H1 (cell line): ENCODE measurements around the gene CPPED1.

Experiments used
- USF2 ChIP-seq: IDR thresholded peaks from 2 replicates; pipeline ENCODE4 v1.6.1; 2011; ENCODE audit warnings: low read length, improper control_type of control experiment
- TF ChIP-seq, protein P1 (sequence below), 3 experiments: IDR thresholded peaks; 1 replicate in 2 of 3; 2 replicates in 1 of 3; pipeline versions ENCODE4 v1.5.1 to v1.6.1; 2011; ENCODE audit warnings: low read length in 3 of 3, mild to moderate bottlenecking in 3 of 3, inconsistent platforms in 2 of 3, low read depth in 1 of 3, moderate library complexity in 1 of 3; ENCODE audit not compliant: insufficient read depth in 1 of 3; ENCODE audit errors: control extremely low read depth in 1 of 3

DNA sequence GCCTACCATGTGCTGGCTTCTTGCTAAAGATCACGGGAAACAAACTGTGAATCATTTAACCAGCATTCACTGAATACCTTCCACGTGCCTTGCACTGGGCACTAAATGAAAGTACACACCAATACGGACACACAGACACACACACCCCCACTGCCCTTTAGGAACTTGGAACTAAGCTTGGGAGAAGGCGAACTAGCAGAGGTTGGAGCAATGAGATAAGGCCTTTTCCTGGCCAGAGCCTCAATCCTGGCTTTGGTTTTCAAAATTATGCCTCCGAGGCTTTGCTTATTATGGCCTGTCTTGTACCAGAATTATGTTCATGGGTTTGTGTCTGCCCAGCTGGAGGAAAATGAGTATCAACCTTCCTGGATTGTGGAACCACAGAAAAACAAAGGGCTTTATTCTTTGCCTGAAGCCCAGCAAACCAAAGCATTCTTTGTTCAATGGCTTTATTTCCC is 32.3 kb downstream of the CPPED1 start:
- TF ChIP-seq, protein P1, sequence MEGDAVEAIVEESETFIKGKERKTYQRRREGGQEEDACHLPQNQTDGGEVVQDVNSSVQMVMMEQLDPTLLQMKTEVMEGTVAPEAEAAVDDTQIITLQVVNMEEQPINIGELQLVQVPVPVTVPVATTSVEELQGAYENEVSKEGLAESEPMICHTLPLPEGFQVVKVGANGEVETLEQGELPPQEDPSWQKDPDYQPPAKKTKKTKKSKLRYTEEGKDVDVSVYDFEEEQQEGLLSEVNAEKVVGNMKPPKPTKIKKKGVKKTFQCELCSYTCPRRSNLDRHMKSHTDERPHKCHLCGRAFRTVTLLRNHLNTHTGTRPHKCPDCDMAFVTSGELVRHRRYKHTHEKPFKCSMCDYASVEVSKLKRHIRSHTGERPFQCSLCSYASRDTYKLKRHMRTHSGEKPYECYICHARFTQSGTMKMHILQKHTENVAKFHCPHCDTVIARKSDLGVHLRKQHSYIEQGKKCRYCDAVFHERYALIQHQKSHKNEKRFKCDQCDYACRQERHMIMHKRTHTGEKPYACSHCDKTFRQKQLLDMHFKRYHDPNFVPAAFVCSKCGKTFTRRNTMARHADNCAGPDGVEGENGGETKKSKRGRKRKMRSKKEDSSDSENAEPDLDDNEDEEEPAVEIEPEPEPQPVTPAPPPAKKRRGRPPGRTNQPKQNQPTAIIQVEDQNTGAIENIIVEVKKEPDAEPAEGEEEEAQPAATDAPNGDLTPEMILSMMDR (IDR thresholded peaks at IDR 0.05; ENCODE audit: control extremely low read depth in 1 of 3, insufficient read depth in 1 of 3, low read depth in 1 of 3, low read length in 3 of 3) = no peak
- TF ChIP-seq USF2 = no peak
